ENCODE data around the gene AGA.
A peak's percentile ranks its signal among the peaks of the same experiment; 100 is the strongest.

Gene AGA

DNA sequence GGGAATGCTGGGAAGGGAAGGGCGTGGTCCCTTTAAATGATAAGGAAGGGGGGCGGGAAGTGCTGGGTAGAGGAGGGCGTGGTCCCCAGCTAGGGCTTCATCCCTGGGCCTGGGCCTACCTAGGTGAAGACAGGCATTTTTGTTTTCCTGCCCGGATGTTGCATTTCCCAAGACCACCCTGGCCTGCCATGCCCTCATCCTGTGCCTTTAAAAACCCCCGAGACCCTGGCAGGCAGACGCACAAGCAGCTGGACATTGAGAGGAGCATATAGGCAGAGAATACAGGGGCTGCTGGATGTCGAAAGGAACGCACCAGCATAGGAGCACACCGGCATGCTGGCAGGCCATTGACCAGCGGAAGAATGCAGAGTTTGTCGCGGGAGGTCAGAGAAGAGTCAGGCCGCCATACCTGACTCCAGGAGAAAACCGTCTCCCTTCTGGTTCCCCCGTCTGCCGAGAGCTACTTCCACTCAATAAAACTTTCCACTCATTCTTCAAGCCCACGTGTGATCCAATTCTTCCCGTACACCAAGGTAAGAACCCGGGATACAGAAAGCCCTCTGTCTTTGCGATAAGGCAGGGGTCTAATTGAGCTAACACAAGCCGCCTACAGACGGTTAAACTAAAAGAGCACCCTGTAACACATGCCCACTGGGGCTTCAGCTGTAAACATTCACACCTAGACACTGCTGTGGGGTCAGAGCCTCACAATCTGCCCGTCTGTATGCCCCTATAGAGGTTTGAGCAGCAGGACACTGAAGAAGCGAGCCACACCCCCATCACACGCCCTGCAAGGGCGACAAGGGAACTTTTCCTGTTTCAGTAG lies 2.9 kb upstream of the AGA start:
- no peak for DNase-seq

DNA sequence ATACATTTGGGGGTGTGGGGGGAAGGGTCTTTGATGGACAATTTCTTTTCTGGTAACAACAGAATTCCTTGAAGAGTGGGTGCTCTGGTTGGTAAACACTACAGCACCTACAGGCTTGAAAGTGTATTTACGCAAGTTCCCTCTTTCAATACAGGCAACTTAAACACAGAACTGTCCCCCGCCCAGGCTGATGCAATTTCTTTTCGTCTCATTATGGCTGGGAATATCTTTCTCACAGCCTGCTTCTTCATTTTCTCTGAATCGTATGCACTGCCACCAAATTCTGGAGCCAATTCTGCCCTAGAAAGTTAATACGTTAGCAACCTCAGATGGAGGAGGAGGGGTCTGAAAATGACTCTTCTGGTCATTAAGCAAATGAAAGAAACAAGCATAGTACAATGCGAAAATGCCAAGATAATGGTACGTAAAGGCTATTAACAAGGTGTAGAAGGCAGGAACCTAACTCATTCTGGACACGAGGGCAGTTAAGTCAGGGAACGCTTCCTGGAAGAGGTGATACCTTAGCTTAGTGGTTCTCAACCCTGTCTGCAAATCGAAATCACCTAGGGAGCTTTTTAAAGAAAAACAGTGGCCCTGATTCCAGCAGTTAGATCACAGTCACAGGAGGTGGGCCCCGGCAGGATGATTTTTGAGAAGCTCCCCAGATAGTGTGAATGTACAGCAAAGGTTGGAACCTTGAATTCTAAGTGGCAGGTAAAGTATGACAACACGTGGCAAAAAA lies 1.0 kb downstream of the AGA start:
- no peak for DNase-seq

DNA sequence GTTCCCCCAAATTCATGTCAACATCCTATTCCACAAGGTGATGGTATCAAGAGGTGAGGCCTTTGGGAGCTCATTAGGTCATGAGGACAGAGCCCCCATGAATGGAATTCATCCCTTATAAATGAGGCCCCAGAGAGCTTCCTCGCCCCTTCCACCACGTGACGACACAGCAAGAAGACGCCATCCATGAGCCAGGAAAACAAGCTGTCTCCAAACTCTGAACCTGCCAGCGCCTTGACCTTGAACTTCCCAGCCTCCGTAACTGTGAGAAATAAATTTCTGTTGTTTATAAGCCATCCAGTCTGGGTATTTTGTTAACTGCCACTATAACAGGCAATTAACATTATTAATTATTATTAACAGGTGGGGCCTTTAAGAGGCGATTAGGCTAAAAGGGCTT lies 5.8 kb downstream of the AGA start:
- DNase-seq: no peak

DNA sequence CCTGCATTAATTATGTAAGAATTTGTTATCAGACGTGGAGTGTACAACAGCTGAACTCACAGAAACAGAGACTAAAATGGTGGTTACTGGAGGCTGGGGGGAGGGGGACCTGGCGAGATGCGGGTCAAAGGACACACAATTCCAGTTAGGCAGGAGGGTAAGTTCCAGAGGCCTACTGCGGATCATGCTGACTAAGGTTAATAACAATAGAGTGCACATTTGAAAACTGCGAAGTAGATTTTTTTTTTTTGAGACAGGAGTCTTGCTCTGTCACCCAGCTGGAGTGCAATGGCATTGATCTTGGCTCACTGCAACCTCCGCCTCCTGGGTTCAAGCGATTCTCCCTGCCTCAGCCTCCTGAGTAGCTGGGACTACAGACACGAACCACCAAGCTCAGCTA lies 7.6 kb downstream of the AGA start:
- DNase-seq: no peak

DNA sequence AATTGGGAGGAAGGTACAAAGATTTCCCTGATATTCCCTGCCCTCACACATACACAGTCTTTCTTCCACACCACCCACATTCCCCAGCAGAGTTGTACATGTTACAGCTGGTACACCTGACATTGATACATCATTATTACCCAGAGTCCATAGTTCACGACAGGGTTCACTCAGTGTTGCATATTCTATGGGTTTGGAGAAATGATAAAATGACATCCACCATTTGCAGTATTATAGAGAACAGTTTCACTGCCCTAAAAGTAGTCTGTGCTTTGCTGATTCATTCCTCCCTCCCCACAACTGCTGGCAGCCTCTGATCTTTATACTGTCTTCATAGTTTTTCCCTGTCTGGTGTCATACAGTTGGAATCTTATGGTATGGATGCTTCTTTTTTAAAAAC lies 15.0 kb downstream of the AGA start:
- no peak for DNase-seq

DNA sequence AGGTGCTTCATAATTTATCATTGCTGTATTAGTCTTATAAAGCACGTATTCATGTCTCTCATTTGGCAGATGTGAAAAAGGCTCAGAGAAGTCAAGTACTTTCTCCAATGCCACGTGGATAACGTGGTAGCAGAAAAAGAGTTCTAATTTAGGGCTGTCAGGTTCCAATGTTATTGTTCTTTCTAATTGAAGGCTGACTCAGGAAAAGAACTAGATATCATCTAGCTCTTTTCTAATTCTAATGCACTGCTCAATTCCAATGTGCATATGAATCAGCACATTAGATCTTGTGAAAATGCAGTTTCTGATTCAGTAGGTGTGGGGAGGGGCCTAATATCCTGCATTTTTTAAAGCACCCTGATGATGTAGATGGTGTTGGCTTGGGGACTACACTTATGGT lies 22.8 kb downstream of the AGA start:
- no peak for DNase-seq

DNA sequence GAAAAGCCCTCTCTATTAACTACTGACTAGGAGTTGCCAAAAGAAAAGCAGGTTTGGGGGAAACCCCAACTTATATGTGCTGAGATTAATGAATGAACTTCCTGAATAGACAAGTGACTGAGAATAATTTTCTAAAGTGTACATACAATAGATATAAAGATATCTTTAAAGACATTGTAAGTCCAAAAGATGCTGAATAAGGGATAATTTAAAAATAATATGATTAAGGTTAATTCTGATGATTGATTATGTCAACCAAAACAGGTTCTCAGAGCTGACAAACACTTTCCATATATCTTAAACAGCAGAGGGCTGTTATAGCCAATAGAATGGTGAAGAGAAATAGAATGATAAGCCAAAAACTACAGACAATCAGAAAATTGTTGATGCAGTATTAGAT lies 28.6 kb downstream of the AGA start:
- DNase-seq: no peak

DNA sequence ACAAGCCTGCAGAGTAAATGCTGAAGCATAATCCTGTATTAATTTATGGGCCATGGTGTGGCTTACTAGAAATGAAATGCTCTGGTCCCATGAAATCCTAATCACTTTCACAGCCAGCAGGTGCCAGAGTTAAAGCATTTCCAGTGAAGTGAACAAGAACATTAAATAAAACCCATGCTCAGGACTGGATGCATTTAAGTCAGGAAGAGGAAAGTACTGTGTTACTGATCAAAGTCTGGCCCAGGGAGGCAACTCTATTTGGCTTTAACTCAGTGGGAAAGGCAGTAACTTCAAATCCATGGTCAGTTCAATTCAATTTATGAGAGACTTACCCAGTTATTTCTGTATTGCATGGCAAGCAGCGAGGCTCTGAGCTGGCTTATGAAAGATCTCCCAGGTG lies 29.2 kb downstream of the AGA start:
- no peak for DNase-seq

DNA sequence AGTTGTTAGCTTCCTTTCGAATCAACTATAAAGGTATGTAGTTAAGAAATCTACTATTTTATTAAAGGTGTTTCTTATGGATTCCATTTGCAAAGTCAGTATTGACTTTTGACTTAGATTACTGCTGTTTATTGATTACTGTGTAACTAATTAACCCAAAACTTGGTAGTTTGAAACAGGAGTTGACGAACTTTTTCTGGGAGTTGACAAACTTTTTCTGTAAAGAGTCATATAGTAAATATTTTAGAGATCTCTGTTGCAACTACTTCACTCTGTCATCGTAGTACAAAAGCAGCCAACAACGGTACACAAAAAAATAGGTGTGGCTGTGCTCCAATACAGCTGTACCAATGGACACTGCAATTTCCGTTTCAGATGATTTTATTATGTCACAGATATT lies 30.2 kb downstream of the AGA start:
- DNase-seq: no peak

DNA sequence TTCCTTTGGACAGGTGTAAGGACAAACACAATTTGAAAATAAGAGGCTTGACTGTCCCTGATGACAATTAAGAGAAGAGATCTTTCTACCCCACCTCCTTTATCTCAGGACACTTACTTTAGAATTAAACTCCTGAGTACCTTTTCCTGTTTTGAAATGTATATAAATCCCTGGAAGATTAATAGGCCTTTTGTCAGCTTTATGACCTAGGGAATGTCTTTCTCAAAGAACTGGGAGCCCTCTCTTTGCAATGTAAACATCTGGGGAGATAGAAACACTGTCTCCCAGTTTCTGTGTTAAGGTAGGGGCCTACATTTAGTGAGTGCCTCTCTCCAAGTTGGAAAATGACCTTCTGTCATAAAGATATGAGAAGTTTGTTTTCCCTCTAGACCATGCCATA lies 31.7 kb downstream of the AGA start:
- no peak for DNase-seq

DNA sequence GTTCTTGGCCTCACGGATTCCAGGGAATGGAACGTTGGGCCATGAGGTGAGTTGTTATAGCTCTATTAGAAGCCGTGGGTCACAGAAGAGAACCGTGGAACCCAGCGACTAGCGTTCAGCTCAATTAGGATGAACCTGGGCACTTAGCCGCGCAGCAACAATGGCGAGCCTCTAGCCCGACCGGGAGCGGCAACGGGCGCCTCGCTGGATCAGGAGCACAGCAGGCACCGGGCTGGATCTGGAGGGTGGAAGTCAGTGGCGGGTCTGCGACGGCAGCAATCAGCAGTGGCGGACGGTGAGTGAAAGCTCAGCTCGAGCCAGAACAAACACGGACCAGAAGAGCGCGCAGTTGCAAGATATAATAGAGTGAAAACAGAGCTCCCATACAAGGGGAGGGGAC lies 34.2 kb downstream of the AGA start:
- no peak for DNase-seq

DNA sequence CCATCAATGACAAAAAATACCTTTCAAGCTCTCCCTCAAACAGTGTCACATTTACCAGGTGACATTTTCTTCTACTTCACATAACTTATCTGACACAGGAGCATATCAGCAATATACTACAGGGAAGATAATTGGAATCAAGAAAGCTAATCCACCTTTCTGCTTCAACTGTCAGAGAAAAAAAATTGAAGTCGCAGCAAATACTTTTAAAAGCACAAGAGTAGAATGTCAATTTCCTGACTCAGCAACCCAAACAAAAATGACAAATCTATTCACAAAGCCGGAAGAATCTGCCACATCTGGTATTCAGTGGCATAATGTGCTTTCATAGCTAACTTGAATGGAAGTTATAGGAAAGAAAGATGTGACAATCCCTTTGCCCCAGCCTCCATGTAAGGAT lies 36.7 kb downstream of the AGA start:
- DNase-seq: no peak

DNA sequence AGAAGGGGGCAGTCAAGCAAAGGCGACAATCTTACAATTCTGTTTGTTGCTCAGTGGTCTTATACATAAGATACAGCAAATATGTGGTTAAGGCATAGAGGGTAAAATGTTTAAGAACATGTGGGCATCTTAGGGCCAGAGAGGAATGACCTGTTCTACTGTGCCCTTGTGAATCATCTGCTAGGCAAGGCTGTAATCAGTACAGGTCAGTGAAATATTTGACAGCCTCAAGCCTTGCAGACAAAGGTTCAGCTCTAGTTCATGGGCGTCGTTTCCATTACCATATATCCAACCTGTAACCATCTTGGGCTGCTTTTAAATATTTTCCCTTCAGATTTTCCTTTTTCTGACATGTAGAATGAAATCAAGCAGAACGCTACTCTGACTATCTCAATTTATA lies 37.3 kb downstream of the AGA start:
- no peak for DNase-seq

DNA sequence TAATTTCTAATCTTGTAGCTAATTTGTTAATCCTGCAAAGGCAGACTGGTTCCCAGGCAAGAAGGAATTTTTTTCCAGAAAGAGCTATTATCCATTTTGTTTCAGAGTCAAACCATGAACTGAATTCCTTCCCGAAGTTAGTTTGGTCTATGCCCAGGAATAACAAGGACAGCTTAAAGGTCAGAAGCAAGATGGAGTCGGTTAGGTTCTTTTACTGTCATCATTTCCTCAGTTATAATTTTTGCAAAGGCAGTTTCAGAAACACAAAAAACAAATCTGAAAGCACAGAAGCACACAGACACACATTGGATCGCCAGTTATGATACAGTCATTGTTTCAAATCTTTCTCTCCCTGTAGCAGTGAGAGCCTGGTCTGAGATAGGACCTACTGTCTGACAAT lies 37.9 kb downstream of the AGA start:
- DNase-seq: no peak

DNA sequence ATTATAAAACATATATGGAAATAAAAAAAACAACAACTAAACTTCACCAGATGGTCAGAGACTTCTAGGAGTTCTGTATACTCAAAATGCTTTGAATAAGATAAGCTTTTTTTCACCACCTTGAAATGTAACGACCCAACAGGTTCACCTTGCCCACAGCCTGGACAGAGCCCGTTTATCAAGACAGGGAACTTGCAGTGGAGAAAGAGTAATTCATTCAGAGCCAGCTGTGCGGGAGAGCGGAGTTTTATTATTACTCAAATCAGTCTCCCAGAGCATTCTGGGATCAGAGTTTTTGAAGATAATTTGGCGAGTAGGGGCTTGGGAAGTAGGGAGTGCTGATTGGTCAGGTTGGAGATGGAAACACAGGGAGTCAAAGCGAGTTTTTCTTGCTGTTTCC lies 38.5 kb downstream of the AGA start:
- no peak for DNase-seq

DNA sequence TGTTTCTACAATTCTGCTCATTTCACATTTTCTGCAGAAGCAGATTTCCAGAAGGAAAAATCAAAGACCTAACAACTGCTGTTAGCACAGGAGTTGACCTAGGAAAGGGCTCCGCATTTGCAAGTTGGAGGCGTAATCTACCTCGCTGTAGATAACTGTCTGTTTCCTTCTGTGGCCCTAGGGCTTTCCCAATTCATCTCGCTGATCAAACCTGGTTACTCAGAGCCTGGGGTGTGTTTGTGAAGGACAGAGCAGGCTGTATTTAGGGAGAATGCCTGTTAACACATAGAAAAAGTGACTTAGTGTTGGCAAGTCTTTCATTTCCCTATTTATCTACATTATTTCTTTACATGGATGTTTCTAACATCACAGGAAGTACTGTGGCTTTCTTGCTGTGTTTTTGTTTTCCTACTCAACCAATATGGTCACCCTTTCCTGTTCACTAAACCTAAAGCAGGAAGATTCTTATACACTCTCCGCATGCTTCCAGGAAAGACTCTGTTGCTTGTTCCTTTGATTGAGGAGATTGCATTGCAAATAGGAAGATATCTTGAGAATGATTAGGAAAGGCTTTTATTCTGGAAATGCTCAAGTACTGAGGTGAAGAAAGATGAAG lies 40.5 kb downstream of the AGA start:
- no peak for DNase-seq

DNA sequence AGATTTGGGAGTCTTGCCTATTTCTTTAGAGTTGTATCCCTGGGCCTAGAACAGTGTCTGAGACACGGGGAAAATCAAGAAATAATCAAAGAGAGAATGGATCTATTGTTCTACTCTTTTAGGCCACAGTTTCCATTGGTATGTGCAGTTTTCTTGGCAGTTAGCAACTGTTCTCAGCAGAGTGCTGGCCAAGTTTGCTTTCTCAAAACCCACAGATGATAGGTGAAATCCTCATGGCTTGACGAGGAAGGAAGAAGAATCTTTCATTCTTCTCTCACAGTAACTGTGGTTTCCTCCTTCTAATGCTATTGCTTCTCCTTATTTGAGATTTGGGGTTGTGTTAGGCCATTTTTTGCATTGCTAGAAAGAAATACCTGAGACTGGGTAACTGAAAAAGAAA lies 42.2 kb downstream of the AGA start:
- no peak for DNase-seq

DNA sequence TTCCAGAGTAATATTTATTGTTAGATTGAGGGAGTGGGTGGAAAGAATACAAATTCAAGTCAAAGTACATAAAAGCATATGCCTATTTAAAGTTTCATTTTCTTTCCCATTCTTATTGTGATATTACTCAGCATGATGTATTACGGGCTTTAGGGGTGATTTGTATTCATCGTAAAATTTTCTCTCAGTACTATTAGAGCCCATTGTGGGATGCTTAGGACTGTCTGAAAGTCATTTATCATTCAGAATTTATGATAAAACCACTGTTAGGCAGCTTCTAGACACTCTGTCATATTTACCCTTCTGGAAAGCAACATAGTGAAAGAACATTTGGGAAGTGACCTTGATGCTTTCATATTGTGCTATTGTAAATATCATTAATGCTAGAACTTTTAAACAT lies 45.9 kb downstream of the AGA start:
- no peak for DNase-seq

DNA sequence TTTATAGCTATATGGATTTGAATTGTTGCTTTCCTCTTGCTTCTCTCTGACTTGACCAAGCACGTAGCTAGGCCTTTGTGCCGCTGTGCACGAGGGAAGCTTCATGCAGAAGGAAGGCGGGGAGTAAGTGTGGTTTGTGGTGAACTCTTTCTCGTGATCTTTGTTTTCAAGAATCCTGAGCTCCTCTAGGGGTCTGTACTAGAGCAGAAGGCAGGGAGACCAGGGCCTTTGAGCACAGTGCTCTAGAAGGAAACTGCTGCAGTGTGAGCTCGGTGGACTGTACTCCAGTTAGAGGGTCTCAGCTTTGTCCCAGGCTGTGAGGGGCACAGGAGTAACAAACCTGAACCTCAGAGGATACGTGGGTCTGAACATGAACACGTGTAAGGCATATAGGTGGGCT lies 49.0 kb downstream of the AGA start:
- DNase-seq: peak; percentile 31

DNA sequence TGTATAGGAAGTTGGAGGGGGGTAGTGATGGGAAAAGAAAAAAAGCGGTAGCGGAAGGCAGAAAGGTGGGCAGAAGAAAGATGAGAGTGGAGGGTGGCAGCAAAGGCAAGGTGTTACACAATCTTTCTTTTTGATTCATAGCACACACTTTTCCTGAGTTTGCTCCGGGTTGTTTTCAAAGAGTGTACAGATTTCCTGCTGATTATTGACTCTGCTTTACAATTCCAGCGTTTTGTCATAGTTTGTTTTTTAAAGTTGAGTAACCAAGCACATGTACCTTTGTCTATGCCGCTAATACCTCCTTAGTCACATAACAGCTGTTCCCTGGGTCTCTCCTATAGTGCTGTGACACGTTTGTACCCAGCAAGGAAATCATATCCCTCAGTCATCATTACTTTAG lies 50.3 kb downstream of the AGA start:
- DNase-seq: no peak

DNA sequence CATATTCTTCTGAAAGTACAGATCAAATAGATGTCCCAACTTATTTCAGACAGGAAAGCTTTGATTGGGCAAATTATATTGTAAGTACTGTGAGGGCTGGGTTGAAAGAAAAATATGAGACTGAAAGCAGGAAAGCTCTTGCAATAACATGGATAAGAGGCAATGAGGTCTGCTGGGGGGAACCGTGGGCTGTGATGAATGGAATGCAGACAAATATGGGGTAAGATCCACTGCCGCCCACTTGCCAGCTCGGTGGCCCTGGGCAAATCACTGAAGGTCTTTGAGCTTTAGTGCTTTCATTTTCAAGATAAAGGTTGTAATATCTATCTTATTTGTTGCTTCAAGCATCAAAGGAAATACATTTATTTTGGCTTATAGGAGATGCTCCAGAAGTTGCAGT lies 51.0 kb downstream of the AGA start:
- DNase-seq: no peak

DNA sequence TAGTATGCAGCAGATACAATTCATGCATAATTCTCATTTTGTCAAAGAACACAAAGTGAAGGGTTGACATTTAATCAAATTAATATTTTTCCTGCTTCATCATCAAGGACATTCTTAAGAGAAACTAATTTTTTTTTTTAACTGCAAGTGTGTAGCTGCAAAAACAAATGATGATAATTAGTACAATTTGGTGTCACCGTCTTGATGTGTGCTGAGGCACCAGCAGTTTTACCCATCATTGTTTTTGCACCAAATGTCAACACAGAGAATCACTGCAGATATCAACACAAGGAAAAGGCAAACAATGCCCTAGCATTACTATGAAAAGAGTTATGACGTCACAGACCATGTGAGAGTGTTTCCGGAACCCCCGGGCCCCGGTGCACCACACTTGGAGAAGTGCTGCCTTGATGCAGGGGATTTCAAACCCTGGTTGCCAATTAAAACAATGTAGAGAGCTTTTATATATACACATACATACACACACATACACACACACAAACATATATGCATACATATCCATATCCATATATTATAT lies 55.9 kb downstream of the AGA start:
- no peak for DNase-seq

DNA sequence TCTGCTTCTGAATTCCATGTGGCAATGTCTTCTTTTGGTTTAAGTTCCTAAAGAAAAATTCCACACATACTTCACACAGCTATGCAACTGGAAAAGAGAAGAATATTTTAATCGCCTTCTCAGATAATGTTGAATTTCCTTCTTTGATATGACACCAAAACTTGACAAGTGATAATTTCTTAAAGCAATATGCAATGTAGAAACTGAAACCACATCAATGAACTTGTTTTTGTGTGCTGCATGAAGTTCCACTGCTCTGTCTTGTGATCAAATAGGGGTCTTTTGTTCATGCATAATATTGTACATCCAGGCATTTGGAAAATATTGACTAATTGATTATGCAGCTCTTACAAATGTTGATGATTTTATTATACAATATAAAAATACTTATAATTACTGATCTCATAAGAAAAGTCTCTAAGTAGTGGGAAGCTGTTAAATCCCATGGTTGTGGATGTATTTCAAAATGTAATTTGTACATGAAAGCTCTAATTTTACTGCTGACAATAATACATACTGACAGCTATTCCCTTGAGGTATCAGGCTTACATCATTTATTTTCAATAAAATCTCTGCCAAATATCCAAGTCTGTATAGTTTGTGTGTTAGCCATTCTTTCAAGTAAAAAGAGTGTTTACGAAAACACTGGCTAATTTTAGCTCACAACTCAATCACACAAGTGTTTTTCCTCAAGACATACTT lies 56.5 kb downstream of the AGA start:
- no peak for DNase-seq
